GM19043 (cell line): ENCODE data around the gene GADD45G.
A peak's percentile ranks its signal among the peaks of the same experiment; 100 is the strongest.

ENCODE experiments used
- ATAC-seq: cut with Tn5 transposase; IDR thresholded peaks from one replicate; pipeline ENCODE4 v1.9.1; 2021; ENCODE audit warnings: low read depth; ENCODE audit not compliant: unreplicated experiment

Gene GADD45G, protein sequence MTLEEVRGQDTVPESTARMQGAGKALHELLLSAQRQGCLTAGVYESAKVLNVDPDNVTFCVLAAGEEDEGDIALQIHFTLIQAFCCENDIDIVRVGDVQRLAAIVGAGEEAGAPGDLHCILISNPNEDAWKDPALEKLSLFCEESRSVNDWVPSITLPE

DNA sequence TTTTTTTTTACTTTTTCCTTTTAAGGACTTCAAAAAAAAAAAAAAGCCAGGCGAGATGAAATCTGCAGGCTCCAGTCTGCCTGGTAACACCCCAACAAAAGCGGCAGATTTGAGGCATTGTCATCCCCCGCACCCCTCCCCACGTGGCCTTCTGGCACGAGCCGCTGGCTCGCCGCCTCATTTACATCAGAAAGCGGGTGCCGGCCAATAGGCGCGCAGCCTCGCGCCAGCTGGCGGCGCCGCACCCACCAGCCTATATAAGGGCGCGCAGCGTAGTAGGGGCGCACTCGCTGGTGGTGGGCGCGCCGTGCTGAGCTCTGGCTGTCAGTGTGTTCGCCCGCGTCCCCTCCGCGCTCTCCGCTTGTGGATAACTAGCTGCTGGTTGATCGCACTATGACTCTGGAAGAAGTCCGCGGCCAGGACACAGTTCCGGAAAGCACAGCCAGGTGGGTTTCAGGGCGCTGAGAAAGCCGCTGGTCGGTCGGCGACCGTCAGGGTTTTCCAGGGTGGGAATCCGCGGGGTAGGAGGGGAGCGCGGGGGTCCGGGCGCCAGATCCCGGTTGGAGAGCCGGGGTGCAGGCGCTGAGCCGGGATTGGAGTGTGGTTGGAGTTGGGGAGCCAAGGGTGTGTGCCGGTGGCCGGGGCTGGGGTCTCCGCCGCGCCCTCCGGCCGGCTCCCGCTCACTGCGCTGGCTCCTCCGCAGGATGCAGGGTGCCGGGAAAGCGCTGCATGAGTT lies at the start of gene GADD45G:
Gene GADD45G (plus strand): TSS at position 284 of the 736 bp plus-strand sequence. CDS start 110 bp downstream, at position 394.
- no peak for ATAC-seq

DNA sequence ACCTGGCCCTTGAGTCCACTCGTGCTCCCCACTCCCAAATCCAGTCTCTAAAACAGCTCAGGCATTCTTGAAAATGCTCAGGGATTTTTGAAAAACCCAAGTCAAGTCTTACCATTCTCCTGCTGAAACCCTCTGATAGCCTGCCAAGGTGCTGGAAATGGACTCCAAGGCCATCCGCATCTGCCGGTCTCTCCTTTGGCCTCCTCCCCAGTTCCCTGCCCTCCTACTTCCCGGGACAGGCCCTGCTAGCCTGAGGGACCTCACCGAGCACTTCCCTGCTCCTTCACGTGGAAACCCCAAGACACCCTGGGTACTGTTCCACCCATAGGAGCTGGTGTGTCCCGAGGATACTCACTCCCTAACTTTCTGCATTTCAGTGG lies 49.8 kb upstream of the GADD45G start:
- ATAC-seq, result no peak

DNA sequence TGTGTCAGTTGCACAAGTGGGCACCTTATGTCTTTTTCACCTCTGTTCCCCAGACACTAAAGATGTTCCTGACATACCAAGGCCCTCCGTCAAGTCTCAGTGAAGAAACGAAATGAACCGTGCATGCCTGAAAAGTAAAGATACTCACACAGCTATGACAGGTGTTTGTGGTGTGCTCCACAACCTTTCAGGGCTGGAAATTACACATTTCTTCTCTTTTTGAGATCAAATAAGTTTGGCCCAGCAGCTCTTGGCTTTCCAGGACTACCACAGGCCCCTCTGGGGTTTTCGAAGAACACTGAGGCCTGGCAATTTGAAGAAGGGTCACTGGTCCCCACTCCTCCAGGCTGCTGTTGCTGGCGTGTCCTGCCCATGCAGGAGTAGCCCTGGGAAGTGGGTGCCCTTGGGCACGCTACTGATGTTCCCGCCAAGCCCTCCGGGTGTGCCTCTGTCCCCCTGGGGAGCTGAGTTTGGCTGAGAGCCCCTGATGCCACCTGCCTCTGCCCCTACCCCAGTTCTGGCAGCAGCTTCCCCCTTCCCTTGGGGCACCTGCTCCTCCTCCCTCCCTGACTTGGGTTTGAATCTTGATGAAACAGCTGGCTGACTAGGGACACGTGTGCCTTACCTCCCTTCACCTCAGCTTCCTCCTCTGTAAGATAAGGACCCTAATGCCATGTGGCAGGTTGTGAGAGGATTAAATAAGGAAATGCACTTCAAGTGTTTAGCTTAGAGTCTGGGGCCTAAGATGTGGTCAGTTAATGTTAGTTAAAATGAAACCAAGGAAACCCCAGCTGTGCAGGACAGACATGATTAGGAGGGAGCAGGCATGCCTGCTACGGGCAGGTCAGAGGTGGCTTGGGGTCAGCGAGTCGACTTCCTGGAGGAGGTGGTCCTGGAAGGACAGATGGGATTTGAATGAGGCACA lies 49.1 kb upstream of the GADD45G start:
- ATAC-seq, result peak; percentile 61

DNA sequence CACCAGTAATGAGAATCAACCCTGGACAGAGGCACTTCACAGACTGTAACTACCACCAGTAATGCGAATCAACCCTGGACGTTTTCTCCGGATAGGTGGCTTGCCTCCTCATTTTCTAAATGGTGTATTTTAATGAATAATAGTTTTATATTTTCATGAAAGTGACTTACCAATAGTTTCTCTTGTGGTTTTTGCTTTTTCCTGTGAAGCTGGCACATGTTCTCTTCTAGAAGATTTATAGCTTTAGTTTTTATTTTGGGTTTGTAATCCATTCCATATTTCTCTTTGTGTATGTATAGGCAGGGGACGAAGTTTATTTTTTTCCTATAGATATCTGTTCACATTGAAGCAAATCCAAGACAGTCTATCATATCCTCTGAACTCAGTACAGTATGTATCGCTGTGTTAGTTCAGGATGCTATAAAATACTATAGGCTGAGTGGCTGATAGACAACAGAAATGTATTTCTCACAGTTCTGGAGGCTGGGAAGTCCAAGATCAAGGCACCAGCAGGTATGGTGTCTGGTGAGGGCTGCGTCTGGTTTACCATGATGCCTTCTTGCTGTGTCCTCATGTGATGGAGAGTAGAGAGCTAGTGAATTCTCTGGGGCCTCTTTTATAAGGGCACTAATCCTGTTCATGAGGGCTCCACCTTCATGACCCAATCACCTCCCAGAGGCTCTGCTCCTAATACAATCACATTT lies 46.5 kb upstream of the GADD45G start:
- no peak for ATAC-seq

DNA sequence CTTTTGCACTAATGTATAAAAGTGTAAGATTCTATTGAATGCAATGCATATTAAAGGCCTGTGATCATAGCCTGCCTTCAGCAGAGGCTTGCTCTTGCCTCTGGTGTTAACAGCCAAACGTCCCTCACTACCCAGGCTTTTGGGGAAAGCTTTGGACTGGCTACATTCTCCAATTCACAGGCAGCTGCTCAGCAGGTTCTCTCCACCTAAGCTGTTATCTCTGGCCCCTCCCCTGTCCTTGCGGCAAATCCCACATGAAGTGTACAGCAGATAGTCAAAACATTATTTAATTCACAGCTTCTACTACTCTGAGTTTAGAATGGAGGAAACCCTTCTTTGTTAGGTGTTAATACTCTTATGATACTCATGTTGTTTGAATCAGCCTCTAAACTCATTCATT lies 45.9 kb upstream of the GADD45G start:
- no peak for ATAC-seq

DNA sequence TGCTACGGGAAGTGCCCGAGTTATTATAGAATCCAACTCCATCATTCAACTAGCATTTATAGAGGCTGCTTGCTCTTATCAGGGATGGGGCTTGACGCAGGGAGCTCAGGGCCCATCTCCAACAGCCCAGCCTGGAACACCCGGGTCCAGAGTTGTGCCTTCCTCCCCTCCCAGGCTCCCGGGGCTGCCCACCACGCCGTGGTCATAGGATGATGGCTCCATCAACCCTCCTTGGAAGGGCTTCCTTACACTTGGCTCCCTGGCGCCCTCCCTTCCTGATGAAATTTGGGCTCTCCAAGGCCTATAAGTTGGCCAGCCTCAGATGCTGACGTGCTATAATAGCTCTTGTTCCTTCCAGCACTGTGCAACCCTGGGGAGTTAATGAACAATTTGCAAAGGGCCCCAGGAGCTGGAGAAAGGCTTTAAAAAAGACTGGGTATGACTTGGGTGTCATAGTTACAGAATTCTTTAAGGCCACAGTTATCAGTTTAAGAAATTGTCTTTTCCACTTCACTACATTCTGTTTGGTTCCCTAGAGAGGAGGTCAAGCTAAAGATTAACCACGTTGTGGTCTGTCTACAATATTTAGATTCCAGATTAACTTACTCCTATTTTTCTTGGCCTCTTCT lies 42.5 kb upstream of the GADD45G start:
- ATAC-seq, result peak; percentile 77

DNA sequence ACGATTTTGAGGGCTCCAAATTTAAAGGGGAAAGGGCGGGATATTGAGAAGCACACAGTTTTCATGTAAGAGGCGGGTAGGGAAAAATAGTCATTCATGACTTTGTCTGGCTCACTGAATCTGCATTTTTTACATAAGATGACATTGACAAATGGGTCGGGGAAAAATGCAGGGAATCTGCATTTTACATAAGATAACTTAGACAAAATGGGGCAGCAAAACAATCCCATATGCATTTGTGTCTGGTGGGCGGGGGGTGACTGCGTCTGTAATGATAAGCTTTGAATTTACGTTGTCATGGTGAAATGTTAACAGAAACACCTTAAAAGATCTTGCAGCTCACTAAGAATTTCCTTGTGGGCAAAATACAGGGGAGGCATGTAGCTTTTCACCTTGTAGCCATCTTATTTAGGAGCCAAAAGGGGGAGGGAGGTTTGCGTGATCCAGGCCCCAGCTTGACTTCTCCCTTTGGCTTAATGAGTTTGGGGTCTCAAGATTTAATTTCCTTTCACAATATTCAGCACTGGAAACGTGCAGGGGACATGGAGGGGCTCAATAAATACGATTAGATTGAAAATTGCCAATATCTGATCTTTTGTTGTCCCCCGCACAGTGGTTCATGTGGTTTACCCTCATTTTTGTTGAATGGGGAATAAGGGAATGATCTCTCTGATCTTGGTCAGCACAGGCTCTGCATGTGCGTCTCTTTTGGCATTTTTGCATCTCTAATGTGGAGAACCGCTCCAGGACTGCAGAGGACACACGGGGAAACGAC lies 41.1 kb upstream of the GADD45G start:
- ATAC-seq, result no peak

DNA sequence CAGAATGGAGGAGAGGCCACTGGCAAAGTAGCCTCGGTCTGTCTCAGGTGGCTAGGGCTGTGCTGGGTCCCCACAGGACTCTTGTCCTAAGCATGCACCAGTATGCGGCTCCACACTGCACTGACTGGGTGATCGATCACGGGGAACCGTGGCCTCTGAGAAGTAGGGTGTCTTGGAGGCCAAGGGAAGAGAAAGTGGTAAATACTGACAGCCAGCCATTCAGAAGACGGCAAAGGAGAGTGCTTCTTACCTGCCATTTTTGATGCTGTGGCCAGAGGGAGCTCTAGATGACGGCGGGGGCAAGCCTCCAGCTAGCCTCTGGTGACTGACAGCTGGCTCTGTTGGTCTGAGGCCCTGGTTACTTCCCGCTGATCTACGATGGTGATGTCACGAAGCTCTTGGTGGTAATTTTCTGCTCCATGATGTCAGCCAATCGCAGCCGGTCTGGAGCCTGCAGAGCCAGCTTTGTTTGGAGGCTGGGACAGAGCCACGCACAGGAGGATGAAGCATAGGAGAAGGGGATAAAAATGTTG lies 40.4 kb upstream of the GADD45G start:
- ATAC-seq, result no peak

DNA sequence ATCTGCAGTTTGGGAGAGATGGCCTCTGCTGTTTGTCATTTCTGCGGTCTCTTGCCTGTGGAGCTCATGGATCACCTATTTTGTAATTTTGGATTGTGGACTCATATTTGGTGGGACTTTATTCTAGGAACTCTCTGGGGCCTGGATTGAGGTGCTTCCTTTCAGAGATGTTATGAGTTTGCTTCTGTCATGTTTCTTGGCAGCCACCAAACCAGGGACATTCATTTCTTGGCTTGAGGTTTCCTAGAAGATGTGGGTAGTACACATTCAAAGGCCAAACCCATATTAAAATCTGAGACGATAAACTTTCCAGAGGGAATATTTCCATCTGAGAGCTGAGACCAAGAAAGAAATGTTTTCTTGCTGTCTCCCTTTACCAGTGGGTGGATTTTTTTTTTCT lies 37.2 kb upstream of the GADD45G start:
- no peak for ATAC-seq

DNA sequence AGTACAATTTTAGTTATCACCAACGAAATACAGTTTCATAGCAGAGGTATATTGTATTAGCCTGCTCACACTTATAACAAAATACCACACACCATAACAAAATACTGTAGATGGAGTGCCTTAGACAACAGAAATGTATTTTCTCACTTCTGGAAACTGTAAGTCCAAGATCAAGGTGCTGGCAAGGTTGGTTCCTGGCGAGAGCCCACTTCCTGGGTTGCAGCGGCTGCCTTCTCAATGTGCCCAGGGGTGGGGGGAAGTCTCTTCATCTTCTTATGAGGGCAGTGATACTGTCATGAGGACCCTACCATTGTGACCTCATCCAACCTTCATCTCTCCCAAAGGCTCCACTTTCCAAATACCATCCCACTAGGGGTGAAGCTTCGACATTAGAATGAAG lies 30.5 kb upstream of the GADD45G start:
- ATAC-seq, result no peak

DNA sequence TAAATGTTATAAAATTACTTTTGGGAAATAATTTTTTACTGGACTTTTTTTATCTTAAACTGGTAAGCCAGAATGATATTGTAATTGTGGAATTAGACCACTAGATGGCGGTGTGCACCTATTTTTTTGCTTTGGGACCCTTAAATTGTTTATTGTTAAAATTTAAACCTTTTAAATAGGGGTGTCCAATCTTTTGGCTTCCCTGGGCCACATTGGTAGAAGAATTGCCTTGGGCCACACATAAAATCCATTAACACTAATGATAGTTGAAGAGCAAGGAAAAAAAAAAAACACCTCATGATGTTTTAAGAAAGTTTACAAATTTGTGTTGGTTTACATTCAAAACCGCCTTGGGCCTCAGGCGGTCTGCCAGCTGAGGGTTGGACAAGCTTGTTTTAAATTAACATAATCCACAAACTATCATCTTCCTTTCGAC lies 28.4 kb upstream of the GADD45G start:
- no peak for ATAC-seq

DNA sequence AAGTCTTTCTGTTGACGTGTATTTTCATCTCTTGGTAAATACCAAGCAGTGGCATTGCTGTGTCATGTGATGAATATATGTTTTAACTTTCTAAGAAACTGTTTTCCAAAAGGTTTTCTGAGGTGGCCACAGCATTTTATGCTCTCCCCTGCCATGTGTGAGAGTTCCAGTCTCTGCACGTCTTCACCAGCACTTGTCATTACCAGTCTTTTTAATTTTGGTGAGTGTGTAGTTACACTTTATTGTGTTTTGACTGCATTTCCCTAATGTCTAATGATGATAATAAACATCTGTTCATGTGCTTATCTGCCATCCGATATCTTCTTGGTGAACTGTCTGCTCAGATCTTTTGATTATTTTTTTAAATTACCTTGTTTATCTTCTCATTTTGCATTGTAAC lies 27.4 kb upstream of the GADD45G start:
- ATAC-seq, result no peak

DNA sequence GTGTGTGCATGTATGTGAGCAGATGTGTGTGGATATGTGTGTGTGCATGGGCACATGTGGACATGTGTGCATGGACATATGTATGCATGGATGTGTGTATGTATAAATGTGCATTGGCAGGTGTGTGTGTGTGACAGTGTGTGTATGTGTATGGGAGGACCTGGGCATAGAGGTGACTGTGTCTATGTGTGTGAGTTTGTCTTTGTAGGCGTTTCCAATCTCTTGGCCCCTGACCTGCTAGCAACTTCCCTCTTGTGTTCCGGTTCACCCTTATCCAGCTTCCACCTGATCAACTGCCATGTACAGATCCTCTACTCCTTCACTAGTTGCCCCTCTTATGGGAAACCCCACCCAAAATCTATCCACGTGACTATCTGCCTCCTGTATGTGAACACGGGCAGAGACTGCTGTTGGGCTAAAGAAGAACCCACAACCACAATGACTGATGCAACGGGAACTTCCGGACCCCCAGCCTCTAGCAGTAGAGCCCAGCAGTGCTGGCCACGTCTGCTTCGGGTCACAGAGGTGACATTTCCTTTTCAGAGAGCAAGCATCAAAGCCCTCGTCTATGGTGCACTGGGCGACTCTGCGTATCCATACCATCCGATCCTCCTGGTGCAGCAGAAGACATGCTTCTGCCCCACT lies 24.9 kb upstream of the GADD45G start:
- no peak for ATAC-seq

DNA sequence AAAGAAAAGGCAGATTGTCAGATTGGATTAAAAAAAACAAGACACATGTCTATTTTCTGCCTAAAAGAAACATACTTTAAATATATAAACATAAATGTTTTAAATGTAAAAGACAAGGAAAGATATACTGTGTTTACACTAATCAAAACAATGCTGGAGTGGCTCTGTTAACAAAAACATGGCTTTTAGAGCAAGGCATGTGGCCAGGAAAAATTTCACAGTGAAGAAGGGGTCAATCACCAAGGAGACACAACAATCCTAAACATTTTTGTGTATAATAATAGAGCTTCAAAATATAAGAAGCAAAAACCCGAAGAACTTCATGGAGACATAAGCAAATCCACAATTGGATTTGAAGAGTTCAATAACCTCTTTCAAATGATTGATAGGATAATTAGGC lies 18.5 kb upstream of the GADD45G start:
- no peak for ATAC-seq

DNA sequence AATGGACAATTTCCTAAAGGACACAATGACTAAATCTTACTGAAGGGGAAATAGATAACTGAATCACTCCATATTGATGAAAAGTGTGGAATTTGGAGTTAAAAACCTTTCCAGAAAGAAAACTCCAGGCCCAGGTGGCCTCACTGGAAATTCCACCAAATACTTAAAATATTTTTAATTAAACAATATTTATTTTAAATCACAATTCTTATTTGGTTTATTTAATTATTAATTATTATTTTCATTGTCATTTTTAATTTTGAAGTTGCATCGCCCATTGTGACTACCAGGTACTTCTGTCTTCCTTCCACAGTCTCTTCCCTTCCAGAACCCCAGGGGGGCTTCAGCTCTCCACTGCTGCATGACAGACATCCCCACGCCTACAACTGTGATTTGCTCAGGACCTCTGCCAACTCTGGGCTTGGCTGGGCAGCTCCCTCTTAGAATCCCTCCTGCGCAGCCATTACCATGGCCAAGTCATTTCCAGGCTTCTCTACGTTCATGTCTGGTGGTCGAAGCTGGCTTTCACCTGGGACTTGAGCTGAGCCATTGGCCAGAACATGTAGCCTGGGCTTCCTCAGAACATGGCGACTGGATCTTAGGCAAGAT lies 16.4 kb upstream of the GADD45G start:
- no peak for ATAC-seq

DNA sequence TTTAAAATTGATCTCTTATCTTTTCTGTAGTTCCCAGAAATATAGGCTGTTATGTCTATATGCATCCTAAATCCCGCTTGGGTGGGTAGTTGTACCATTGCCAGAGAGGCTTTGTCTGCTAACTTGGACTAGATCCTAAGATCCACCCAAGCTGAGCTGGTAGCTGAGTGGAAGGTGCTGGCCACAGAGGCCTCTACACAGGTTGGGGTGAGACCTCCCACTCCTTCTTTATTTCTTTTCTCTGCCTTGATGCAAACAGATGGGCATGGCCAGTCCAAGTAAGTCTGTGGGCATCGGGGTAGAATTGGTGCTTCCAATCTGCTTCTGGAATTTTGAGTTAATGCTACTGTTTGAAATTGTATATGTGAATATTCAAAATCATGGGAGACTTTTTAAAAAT lies 14.4 kb upstream of the GADD45G start:
- ATAC-seq, result no peak

DNA sequence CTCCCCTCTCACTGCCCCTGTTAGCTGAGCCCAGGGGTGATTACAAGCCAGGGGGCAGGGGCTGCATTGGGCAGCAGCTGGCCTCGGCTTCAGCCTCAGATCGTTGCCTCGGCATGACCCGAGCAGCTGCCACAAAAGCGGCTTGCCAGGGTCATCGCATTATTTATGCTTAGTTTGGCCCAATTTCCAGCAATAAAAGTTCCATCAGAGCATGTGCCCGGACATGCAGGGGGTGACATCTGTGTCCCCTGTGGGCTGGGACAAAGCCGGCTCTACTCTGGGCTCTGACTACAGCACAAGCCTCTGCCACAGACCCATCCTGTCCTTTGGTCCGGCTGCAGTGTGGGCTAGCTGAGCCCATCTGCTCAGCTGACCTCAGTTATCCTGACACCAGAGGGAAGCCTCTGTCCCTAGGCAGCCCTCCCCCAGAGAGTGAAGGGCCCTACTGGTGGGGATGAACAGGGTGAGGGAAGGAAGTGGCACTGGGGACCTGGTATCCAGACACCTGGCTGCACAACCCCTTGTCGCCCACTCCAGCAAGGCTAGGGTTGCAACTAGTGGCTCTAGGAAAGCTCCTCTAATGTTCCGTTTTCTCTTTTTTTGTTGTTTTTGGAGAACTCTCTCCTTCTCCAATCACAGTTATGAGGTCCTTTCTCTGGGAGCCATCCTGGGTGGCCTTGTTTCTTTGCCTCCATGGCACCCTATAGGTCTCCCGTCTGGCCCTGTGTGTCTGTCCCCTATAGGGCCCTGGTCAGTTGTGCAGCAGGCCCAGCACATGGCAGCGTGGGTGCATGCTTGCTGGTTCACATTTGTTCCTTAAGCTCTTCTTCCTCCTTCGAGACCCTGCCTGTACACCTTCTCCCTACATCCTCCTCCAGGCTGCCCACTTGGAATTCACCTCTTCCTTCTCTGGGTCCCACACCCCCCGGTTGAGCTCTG lies 13.3 kb upstream of the GADD45G start:
- no peak for ATAC-seq
